H4 (cell line): ENCODE data around the gene MYLK. TPM values are rescaled to one million over a fixed set of nuclear protein-coding genes. Genes with fewer than 3 reads are reported as not detected.
A peak's percentile ranks its signal among the peaks of the same experiment; 100 is the strongest.

Source experiments
- DNase-seq: peaks from one replicate; pipeline ENCODE4 v3.0.0-alpha.2; 2015; ENCODE audit warnings: low spot score
- total RNA-seq: library from RNA; depleted of rRNA; stranded (reverse); fragments of >200 nt; shearing (Covaris generic); gene quantifications from 2 replicates; pipeline ENCODE4 v1.2.3, GENCODE V29; 2014

The MYLK gene
- total RNA-seq, 1 experiment from 2014 or later: 25.1 TPM

DNA sequence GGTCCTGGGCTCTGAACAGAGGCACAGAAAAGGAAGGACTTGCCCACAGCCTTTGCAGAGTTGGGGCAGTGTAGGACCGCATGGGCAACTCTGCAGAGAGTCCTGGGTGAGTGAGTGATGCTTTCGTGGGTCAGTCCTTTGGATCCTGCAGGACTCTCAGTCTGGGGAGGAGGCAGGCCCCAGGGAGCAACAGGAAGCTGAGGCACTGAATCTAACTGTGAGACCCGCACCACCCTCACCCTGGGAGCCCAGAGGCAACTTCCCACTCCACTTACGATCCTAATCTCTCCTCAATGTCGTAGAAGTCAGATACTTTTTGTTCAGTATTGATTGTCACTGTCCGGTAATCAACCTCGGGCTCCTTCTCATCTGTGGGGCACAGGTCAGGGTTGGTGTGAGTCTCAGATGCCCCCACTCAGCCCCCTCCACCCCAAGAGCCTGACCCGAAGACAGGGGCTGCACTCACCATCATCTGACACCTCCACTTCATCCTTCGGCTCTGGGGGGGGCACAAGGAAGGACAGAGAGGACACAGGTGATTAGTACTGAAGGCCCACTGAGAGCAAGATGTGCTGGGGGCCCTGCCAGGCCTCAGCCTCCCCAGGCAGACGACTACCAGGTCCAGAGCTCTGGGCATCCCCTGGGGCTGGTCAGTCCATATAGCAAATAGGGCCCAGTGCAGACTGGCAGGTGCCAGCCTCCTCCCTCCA, 235.3 kb downstream of the MYLK start:
- DNase-seq: no peak

DNA sequence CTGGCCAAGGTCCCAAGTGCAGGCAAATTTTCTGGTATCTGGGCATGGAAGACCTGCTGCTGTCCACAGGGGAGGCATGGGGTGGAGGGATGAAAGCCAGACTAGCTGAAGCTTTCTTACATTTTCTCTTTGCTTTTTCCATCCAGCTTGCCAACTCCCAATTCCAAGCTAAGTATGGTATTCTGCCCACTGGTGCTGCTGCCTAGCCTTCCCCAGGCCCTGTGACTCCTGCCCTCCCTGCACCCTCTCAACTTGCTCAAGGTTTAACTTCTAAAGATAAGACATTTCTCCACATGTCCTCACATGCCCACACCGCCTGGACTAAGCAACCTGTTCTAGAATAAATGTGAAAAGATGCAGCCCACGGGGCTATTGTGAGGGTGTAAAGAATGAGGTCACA, 239.8 kb downstream of the MYLK start:
- DNase-seq: no peak

DNA sequence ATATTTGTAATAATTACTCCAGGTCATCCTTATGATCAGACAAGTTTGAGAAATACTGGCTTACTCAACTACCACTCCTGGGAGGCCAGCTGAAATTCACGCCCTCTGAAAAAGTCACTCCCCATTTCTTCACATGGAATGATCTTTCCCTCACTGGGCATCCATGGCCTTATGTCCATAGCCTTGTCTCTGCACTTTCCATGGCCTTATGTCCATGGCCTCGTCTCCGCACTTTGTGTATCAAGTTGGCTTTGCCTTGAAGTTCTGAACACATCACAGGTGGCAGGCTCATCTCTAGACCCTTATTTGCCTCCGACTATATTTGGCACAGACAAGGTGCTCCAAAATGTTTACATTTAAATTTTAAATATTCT, 241.2 kb downstream of the MYLK start:
- DNase-seq: no peak

DNA sequence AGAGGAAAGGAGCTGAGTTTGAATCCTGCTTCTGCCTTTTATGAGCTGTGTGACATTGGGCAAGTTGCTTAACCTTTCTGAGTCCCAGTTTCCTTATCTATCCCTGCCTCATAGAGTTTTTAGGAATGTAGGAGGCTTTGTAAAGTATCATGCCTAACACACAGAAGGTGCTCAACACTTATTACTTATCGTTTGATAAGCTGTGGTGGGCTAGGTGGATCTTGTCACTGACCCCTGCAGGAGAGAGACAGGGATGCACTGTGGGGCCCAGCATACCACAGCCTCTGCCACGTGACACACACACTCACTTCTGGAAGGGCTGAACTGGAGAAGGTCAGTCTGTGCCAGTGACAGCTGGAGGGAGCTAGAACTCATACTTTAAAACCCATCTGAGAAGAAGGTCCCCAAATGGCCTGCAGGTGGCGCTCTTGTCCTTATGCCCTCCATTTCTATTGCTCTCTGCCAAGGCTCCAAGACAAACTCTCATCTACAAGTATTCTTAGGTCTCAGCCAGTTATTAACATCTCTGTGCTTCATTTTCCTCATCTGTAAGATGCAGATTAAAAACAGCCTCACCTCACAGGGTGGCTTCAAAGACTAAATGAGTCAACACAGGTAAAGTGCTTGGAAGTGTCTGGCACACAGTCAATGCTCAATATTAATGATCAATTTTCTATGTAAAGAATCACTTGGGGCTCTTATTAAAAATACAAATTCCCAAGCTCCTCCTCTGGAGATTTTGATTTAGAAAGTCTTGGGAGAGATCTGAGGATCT, 241.8 kb downstream of the MYLK start:
- peak; percentile 98 for DNase-seq

DNA sequence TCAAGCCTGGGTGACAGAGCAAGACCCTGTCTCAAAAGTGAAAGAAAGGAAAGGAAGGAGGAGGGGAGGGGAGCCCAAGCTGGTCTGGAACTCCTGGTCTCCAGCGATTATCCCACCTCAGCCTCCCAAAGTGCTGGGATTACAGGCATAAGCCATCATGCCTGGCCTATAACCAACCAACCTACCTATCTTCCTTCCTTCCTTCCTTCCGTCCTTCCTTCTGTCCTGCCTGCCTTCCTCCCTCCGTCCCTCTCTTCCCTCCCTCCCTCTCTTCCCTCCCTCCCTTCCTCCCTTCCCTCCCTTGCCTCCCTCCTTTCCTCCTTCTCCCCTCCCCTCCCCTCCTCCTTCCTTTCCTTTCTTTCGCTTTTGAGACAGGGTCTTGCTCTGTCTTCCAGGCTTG, 242.6 kb downstream of the MYLK start:
- no peak for DNase-seq

DNA sequence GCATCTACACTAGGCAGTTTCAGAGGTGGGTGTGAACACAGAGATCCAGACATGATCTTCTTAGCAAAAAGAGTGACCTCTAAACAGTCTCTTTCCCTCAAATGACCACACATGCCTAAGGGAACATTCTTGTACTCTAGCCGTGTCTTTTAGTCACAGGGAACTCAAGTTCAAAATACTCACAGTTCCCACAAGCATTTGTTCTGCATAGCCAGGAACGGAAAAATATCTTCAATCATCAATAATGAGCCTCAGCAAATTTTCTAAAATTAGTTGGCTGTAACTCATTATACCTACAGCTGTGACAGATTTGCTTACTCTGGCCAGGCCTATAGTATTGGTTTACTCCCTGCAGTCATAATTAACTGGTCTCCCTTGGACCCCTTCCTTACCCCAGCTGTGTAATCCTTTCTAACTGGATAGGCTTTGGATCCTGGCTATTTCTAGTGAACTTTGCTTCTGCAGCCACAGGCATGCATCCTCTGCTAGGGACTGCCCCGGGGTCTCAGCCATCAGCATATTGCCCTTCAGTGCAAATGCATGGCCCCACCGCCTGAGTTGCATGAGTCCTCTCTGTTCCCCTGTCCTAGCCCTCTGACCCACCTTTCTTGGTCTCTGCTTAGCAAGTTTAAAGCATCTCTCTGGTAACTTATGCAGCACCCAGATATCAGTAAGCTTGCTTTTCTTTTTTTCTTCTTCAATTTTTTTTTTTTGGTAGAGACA, 243.2 kb downstream of the MYLK start:
- DNase-seq: no peak

DNA sequence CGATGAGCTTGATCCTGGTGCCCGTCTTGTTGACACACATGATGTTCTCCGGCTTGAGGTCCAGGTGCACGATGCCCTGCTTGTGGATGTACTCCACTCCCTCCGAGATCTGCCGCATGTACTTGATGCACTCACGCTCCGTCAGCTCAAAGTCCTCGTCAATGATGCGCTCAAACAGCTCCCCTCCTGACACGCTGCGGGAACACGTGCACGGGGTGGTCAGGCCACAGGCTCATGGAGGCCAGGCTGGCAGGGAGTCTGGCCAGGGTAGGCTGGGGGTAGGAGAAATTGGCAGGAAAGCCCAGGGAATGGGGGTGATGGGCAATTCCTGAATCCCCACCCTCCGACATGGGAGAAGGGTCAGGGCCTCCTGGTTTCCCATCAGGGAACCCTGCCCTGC, 243.8 kb downstream of the MYLK start:
- no peak for DNase-seq

DNA sequence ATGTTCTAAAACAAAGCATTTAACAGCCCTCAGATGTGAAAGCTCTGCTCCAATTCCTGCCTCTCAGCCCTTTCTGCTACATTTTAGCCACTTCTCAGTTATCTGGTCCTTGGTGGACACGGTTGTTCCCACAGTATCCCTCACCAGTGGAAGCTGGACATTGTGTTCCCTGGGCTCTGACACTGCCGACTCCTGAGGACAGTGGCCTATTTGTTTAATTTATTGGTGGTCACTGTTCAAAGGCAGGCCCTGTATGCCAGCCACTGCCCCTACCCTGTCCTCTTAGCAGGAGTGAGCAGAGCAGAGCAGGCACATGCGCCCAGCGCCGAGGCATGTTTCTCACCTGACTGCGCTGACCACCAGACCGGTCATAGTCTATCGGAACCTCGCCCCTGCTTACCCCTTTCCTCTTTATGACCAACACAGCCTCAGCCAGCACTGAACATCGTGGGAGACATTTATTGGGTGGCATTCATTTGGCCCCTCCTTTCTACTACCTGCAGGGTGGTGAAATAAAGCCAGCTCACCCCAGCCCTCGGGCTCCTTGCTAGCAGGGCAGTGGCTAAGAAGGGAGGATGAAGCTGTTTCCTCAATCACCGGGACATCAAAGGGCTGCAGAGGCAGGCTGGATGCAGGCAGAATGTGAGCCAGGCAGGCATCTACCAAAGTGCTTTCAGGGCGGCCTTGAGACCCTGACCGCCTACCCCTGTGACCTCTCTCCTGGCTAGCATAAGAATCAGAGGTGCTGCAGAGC, 245.0 kb downstream of the MYLK start:
- no peak for DNase-seq

DNA sequence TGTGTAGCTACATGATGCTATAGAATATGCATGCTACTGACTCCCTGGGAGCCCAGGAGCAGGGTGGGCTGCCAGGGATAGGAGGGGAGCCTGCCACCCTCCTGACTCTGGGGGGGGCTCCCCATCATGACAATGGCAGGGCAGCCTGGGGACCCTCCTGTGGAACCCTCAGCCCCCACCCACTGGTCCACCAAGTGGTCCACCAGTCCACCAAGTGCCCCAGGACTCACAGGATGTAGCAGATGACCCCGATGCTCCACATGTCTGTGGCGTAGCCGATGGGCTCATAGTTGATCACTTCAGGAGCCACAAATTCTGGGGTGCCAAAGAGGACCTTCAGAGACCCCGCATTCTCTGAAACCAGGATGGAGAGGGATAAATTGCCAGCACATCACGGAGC, 246.3 kb downstream of the MYLK start:
- no peak for DNase-seq

DNA sequence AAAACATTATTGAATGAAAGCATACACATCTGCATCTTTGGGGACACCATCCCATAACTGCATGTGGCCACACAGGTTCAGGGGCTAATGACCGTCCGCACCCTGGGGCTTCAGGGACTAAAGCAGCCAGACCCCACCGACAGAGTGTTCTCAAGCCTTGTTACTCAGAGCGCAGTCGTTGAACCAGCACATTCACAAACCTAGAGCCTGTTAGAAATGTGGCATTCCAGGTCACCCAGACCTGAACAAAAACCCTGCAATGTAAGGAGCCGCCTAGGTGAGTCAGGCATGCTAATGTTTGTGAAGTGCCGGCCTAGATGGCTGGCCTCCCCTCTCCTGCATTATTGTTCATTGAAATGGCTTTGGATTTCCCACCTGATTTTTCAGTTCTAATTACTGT, 247.0 kb downstream of the MYLK start:
- DNase-seq: no peak

DNA sequence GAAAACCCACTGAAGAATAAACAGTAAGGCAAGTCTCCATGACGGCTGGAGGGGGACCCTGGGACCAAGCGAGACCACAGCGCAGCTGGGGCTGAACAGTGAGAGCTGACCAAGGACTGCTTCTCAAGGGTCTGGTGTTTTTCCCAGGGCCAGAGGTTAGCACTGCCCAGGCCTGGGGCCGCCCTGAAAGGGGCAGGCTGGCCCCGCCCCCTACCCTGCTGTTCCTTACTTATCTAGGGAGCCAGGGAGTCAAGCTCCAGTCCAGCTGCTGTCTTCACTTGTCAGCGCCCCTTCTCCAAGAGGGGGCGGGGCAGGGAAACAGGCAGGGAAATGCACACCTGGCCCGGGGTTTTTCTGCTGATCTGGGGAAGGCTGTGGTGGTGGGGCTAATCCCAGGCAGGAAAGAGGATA, 247.7 kb downstream of the MYLK start:
- no peak for DNase-seq

DNA sequence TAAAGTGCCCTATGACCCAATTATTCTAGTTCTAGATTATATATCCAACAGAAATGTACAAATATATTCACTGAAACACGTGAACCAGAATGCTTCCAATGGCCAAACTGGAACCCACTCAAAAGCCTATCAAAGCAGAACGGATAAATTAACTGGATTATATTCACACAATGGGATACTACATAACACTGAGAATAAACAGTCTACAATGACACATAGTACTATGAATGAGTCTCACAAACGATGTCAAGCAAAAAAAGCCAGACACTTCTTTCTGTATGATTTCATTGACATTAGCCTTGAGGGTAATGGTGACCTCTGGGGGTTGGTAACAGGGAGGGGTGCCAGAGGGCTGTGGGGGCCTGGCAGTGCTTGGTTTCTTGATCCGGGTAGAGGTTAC, 248.4 kb downstream of the MYLK start:
- no peak for DNase-seq

DNA sequence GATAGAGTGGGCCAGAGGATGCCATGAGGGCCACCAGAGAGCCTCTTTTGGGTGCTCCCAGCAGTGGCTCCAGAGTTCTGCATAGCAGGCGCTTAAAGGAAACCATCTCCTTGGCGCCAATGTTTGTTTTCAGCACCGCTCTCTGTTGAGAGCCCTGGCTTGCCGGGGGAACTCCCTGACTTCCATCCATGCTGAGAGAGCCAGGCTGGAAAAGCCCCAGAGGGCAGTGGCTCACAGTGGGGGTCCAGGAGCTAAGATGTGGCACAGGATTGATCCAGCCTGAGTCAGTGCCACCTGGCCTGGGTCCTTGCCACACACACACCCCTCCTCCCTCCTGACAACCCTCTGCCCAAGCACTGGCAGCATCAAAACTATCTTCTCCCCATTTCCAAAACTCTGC, 248.9 kb downstream of the MYLK start:
- DNase-seq: no peak

DNA sequence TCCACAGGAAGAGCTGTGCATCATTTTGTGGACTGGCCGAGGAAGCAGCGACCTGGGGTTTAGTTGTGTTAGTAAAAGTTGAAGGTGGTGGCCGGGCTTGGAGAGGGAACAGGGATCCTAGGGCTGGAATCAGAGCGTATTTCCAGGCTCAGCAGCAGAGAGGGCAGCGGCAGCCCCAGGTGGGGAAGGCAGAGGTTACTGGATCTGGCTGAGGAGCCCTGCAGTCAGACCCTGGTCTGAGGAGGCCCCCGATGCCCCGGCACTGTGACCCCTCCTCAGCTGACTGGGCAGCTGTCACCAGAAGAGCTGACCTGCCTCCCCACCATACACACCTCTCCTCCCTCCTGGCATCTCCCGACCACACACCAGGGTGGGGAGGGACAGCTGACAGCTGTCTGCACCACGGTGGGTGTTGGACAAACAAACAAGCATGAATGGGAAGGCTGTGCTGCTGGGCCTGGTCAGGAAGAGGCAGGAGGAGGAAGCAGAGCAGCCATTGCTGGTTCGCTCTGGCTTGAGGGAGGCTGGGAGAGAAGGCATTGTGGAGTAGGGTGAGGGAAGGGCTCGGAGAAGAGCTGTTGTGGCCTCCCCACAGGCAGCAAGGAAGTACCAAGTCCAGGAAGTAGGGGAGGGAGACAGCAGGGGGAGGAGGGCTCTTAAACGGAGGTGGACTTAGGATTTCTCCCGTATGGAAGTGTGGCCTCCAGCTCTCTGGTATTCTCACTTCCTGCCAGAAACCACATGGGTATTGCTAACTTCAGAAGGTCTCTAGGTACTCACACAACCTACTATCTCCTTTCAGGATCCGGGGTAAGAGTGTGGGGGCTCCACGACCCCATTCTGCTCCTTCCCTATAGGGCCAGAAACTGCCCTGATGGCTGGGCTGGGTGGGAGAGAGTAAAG, 249.7 kb downstream of the MYLK start:
- peak; percentile 43 for DNase-seq

DNA sequence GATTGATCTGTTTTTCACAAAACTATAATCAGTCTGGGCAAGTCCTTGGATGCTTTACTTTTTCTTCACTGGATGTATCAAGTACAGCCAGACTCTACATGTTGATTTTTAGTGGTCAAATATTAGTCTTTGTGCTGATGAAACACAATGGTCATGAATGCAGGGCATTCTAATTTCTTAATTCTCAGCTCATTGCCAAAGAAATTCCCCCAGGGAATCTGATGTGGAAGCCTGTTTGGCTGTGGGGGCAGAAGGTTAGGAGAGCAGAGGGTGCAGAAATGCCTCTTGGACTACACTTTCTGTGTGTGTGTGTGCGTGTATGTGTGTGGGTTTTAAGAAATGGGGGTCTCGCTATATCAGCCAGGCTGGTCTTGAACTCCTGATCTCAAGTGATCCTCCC, 250.6 kb downstream of the MYLK start:
- DNase-seq: no peak

DNA sequence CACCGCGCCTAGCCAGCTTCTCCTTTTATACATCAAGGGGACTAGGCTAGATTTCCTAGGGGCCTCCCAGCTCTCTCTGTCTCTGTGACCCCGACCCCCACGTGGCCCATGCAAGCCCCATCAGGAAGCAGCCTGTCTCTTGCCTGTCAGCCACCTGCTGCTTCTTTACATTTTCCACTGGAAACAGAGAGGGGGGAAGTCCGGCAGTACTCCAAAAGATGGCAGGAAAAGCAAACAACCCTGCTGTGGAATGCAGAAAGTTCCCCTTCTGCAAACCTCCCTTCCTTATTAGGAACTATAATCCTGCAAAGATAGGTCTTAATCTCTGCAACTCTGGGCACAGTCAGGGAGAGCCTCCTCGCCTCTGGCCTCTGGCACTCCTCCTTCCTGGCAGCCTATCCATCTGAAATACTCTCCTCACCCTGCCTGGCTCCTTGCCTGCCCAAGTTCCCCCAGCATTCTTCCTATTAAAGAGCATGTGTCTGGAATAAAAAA, 251.9 kb downstream of the MYLK start:
- DNase-seq: no peak

DNA sequence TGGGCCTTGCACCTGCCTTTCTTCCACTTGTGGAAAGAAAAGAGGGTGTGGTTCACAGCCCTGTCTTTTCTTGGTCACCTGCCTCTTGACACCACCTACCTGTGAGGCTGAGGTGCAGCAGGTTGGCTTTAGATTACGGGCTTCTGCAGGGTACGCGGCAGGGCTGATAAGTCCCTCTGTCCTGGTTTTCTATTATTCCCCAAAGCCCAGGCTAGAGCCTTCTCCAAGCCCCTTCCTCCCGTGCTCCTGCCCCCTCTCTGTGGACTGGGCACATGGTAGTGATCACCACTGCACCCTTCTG, 254.4 kb downstream of the MYLK start:
- no peak for DNase-seq

DNA sequence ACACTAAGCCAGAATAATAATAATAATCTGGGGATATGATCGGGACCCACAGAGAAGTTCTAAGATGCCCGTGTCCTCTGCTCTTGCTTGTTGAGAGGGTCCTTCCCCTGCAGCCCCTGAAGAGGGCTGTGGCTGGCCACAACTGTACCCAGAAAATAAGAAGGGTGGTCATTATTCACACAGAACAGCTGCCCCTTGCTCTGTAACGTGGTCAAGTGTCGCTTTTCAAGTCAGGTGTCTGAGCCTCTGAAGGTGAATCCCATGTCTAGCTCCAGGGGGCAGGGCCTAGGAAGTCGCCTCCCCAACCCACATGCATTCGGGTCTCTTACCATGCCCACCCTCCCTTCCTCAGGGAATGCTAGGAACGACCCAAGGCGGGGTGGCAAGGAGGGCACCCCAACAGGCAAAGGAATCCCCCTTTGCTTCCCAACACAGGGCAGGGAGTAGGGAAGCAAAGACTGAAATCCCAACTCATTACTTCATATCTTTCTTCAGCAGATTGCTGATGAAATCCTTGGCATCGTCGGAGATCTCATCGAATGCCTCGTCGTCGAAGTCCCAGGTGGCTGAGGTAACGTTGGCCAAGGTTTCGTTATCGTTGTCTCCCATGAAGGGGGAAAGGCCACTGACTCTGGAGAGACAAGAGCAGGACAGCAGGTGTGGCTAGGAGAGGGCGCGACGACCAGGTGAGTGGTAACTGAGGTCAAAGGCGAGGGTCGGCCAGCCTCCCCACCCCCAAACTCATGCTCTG, 255.0 kb downstream of the MYLK start:
- DNase-seq: no peak

DNA sequence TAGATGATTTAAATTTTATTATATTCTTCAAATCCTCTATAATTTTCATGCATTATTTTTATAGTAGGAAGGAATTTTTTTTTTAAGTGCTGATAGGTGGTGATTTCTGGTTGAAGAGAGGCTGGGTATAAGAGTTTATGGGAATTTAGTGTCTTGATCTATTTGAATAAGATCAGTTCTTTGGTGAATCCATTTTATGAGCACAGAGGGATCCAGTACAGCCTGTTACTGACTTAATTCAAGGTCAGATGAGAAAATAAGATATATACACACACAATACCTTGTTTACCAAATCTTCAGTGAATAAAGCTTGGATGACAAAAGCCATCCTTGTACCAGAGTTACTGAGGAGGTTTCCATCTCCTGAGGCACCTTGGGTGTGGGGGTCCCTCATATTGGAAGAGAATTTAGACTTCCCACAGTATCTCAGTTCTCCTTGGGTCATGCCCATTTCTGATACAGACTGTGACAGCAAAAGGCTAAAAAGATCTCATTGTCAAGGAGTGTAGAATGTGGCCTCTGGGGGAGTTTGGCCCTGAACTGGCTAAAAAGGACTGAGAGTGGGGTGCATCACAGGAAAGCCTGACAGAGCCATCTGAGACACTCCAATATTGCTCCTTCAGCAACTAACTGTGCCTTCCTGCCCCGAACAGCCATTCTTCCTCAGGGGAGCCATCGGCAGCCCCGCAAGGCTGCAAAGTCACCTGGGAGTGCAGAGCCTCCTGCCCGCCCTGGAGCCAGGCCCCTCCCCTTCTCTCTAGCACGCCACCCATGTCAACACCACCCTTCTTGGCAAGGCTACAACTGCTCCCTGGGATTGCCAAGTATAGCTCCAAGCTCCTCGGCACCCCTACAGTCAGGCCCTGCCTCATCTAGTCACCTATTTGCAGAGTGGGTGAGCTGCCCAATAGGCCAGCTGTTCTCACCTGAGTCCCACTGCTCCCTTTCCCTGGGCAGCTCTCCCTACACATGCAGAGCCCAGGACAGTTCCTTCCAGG, 256.2 kb downstream of the MYLK start:
- no peak for DNase-seq
